MM.1S (cell line): ENCODE results near the gene NOL4L.

Experiments used
- DNase-seq: peaks from one replicate; pipeline ENCODE4 v3.0.0-alpha.2; 2015
- H2AFZ ChIP-seq: fragments of 300-600 bp; sonication (generic); 2 replicates; pipeline ENCODE4 v1.6.0; 2016; ENCODE audit warnings: antibody characterized with exemption, low read length
- H3F3A ChIP-seq: fragments of 300-600 bp; sonication (generic); 2 replicates; pipeline ENCODE4 v1.6.1; 2016; ENCODE audit warnings: mild to moderate bottlenecking, antibody characterized with exemption, low read length, moderate library complexity, mixed read lengths; ENCODE audit not compliant: insufficient read depth
- H3K27ac ChIP-seq: fragments of 300-600 bp; sonication (generic); 2 replicates; pipeline ENCODE4 v1.5.1; 2016; ENCODE audit warnings: mild to moderate bottlenecking, low read length
- H3K27me3 ChIP-seq: fragments of 300-600 bp; sonication (generic); replicated peaks from 2 replicates; pipeline ENCODE4 v1.6.0; 2016; ENCODE audit warnings: low read length; ENCODE audit not compliant: insufficient read depth
- H3K36me3 ChIP-seq: fragments of 300-600 bp; sonication (generic); replicated peaks from 2 replicates; pipeline ENCODE4 v1.6.1; 2016; ENCODE audit warnings: mild to moderate bottlenecking, low read length, mixed read lengths; ENCODE audit not compliant: insufficient read depth
- H3K4me1 ChIP-seq: fragments of 300-600 bp; sonication (generic); 2 replicates; pipeline ENCODE4 v1.6.1; 2016; ENCODE audit warnings: low read length, mixed read lengths
- H3K4me2 ChIP-seq: fragments of 300-600 bp; sonication (generic); 2 replicates; pipeline ENCODE4 v1.6.0; 2016; ENCODE audit warnings: low read depth, low read length
- H3K4me3 ChIP-seq: fragments of 300-600 bp; sonication (generic); 2 replicates; pipeline ENCODE4 v1.5.1; 2016; ENCODE audit warnings: low read length, mixed read lengths
- H3K79me2 ChIP-seq: fragments of 300-600 bp; sonication (generic); 2 replicates; pipeline ENCODE4 v1.6.1; 2016; ENCODE audit warnings: mixed run types, low read length, mixed read lengths
- H3K9ac ChIP-seq: fragments of 300-600 bp; sonication (generic); 2 replicates; pipeline ENCODE4 v1.6.1; 2016; ENCODE audit warnings: low read length, mixed read lengths
- H3K9me2 ChIP-seq: fragments of 300-600 bp; sonication (generic); replicated peaks from 2 replicates; pipeline ENCODE4 v1.6.1; 2016; ENCODE audit warnings: mild to moderate bottlenecking, low read length, mixed read lengths; ENCODE audit not compliant: insufficient read depth
- H3K9me3 ChIP-seq: fragments of 300-600 bp; sonication (generic); replicated peaks from 2 replicates; pipeline ENCODE4 v1.6.1; 2016; ENCODE audit warnings: mild to moderate bottlenecking, low read length, mixed read lengths; ENCODE audit not compliant: insufficient read depth
- H4K20me1 ChIP-seq: fragments of 300-600 bp; sonication (generic); 2 replicates; pipeline ENCODE4 v1.6.1; 2016; ENCODE audit warnings: mild to moderate bottlenecking, low read length, moderate library complexity, mixed read lengths; ENCODE audit not compliant: insufficient read depth
- EZH2 ChIP-seq: fragments of 300-600 bp; sonication (generic); optimal IDR thresholded peaks from 2 replicates; pipeline ENCODE3; 2017; ENCODE audit warnings: low read depth, mild to moderate bottlenecking, antibody characterized with exemption, low read length, mixed read lengths
- EZH2phosphoT487 ChIP-seq: fragments of 300-600 bp; sonication (generic); IDR thresholded peaks from 2 replicates; pipeline ENCODE4 v1.6.1; 2018; ENCODE audit warnings: antibody characterized with exemption, low read length
- TF ChIP-seq, protein P1 (sequence below): fragments of 300-600 bp; sonication (generic); IDR thresholded peaks from 2 replicates; pipeline ENCODE4 v1.5.1; 2016; ENCODE audit warnings: antibody characterized with exemption, low read length, mixed read lengths

NOL4L gene

DNA sequence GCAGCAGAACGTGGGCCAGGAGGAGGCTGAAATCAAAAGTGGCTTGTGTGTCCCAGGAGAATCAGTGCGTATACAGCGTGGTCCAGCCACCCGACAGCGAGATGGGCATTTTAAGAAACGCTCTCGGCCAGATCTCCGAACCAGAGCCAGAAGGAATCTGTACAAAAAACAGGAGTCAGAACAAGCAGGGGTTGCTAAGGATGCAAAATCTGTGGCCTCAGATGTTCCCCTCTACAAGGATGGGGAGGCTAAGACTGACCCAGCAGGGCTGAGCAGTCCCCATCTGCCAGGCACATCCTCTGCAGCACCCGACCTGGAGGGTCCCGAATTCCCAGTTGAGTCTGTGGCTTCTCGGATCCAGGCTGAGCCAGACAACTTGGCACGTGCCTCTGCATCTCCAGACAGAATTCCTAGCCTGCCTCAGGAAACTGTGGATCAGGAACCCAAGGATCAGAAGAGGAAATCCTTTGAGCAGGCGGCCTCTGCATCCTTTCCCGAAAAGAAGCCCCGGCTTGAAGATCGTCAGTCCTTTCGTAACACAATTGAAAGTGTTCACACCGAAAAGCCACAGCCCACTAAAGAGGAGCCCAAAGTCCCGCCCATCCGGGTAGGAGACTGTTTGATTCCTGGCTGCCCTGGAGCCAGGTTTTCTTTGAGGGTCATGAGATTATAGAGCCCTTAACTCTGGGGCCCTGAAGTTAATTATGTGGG is 151.7 kb downstream of the NOL4L start:
- Histone ChIP-seq H4K20me1 (no peaks in the 10 kb centered on the region), H3K27ac (no peak overlapping the region), H3K4me2 (no peak overlapping the region), H3K27me3 (no peaks in the 10 kb centered on the region), H3K4me1 (no peaks in the 10 kb centered on the region), H2AFZ (no peak overlapping the region), H3K9me2 (no peaks in the 10 kb centered on the region), H3K79me2 (no peaks in the 10 kb centered on the region), H3K9ac (no peak overlapping the region), H3K9me3 (no peaks in the 10 kb centered on the region), H3F3A (no peaks in the 10 kb centered on the region), H3K4me3 (no peak overlapping the region), H3K36me3 (peaks cover 19% of the 10 kb centered on the region; the same call in 1 of the 2 replicates)
- TF ChIP-seq EZH2 (no peak), EZH2phosphoT487 (no peak)
- TF ChIP-seq, protein P1, sequence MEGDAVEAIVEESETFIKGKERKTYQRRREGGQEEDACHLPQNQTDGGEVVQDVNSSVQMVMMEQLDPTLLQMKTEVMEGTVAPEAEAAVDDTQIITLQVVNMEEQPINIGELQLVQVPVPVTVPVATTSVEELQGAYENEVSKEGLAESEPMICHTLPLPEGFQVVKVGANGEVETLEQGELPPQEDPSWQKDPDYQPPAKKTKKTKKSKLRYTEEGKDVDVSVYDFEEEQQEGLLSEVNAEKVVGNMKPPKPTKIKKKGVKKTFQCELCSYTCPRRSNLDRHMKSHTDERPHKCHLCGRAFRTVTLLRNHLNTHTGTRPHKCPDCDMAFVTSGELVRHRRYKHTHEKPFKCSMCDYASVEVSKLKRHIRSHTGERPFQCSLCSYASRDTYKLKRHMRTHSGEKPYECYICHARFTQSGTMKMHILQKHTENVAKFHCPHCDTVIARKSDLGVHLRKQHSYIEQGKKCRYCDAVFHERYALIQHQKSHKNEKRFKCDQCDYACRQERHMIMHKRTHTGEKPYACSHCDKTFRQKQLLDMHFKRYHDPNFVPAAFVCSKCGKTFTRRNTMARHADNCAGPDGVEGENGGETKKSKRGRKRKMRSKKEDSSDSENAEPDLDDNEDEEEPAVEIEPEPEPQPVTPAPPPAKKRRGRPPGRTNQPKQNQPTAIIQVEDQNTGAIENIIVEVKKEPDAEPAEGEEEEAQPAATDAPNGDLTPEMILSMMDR = no peak
- DNase-seq = no peak

DNA sequence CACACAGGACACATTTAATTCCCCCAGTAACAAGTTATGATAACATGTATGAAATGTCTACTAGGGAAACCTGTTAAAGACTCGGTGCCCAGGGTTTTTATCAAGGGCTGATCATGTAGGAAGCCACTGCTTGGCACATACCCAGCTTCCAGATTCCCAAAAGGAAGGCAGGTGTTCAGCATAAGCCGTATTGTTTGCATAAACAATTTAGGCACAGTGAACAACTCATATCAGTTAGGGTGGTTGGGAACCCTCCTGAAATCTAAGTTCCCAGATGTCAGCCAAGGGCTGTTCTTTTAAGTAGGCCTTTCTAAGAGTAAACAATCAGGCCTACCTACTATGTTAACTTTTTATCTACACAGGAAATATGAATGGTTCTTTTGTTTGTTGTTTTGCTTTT is 152.9 kb downstream of the NOL4L start:
- H3K4me3 ChIP-seq = no peak overlapping the region
- no peaks in the 10 kb centered on the region for H4K20me1 ChIP-seq
- no peaks in the 10 kb centered on the region for H3K79me2 ChIP-seq
- H3K27me3 ChIP-seq = no peaks in the 10 kb centered on the region
- H3F3A ChIP-seq = no peaks in the 10 kb centered on the region
- H3K36me3 ChIP-seq = 0 out of 2 replicates have a peak, but pooled peaks cover 14% of the 10 kb centered on the region
- no peaks in the 10 kb centered on the region for H3K9me3 ChIP-seq
- no peak for TF ChIP-seq EZH2
- TF ChIP-seq, protein P1 = no peak
- no peak for TF ChIP-seq EZH2phosphoT487
- H2AFZ ChIP-seq = no peak overlapping the region
- no peak overlapping the region for H3K27ac ChIP-seq
- H3K4me2 ChIP-seq = no peak overlapping the region
- no peak overlapping the region for H3K9ac ChIP-seq
- H3K4me1 ChIP-seq = no peaks in the 10 kb centered on the region
- no peaks in the 10 kb centered on the region for H3K9me2 ChIP-seq
- DNase-seq = no peak

GRCh38 chr20:32431457-32431856 is 153.7 kb downstream of the NOL4L start:
- Histone ChIP-seq H3F3A (no peaks in the 10 kb centered on the region), H4K20me1 (no peaks in the 10 kb centered on the region), H3K36me3 (0 out of 2 replicates have a peak, but pooled peaks cover 14% of the 10 kb centered on the region), H3K27ac (no peak overlapping the region), H3K79me2 (peaks cover 4% of the 10 kb centered on the region; the same call in 1 of the 2 replicates), H3K4me1 (no peaks in the 10 kb centered on the region), H3K4me2 (no peak overlapping the region), H3K4me3 (no peak overlapping the region), H3K27me3 (no peaks in the 10 kb centered on the region), H3K9me3 (no peaks in the 10 kb centered on the region), H3K9ac (no peak overlapping the region), H3K9me2 (no peaks in the 10 kb centered on the region), H2AFZ (no peak overlapping the region)
- no peak for DNase-seq
- TF ChIP-seq EZH2phosphoT487 (no peak), EZH2 (no peak)
- TF ChIP-seq, protein P1 = no peak
